Omental fat pad (tissue), 4 donors: ENCODE results near the gene BOD1. TPM values are rescaled to one million over a fixed set of nuclear protein-coding genes. Genes with fewer than 3 reads are reported as not detected.

Source experiments
- ATAC-seq: fragments of 150-250 bp; one replicate; pipeline ENCODE4 v1.9.1; 2016; ENCODE audit warnings: mild to moderate bottlenecking, moderate library complexity; ENCODE audit not compliant: low FRiP score
- DNase-seq: peaks from one replicate; pipeline ENCODE4 v3.0.0-alpha.2; 2019; ENCODE audit warnings: low spot score
- total RNA-seq, 4 donors: library from RNA; depleted of rRNA; stranded (reverse); fragments of >200 nt; gene quantifications; one replicate each; pipeline ENCODE4 v1.1.0, GENCODE V29; 2016
- TF ChIP-seq, protein P1 (sequence below), 3 donors: fragments of 450-650 bp; IDR thresholded peaks; one replicate each; pipeline ENCODE4 v1.5.1; 2016 to 2017; ENCODE audit warnings: antibody characterized with exemption in 3 of 3, mild to moderate bottlenecking in 3 of 3, moderate library complexity in 2 of 3

The BOD1 gene
- total RNA-seq, 4 donors from 2014 or later = 52.9 to 63.1 (median 57.8) TPM

- TF ChIP-seq, protein P1, sequence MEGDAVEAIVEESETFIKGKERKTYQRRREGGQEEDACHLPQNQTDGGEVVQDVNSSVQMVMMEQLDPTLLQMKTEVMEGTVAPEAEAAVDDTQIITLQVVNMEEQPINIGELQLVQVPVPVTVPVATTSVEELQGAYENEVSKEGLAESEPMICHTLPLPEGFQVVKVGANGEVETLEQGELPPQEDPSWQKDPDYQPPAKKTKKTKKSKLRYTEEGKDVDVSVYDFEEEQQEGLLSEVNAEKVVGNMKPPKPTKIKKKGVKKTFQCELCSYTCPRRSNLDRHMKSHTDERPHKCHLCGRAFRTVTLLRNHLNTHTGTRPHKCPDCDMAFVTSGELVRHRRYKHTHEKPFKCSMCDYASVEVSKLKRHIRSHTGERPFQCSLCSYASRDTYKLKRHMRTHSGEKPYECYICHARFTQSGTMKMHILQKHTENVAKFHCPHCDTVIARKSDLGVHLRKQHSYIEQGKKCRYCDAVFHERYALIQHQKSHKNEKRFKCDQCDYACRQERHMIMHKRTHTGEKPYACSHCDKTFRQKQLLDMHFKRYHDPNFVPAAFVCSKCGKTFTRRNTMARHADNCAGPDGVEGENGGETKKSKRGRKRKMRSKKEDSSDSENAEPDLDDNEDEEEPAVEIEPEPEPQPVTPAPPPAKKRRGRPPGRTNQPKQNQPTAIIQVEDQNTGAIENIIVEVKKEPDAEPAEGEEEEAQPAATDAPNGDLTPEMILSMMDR (IDR thresholded peaks at IDR 0.05) = no peak
- ATAC-seq (no peak), DNase-seq (no peak)
These were observed 4.3 kb upstream of the BOD1 start for GRCh38 chr5:173620784-173621183.

GRCh38 chr5:173618927-173619519, 2.6 kb upstream of the BOD1 start:
- TF ChIP-seq, protein P1 (IDR thresholded peaks at IDR 0.05) = peak in 2 of 3 donors; percentile 2 to 21
- ATAC-seq (no peak), DNase-seq (no peak)

DNA sequence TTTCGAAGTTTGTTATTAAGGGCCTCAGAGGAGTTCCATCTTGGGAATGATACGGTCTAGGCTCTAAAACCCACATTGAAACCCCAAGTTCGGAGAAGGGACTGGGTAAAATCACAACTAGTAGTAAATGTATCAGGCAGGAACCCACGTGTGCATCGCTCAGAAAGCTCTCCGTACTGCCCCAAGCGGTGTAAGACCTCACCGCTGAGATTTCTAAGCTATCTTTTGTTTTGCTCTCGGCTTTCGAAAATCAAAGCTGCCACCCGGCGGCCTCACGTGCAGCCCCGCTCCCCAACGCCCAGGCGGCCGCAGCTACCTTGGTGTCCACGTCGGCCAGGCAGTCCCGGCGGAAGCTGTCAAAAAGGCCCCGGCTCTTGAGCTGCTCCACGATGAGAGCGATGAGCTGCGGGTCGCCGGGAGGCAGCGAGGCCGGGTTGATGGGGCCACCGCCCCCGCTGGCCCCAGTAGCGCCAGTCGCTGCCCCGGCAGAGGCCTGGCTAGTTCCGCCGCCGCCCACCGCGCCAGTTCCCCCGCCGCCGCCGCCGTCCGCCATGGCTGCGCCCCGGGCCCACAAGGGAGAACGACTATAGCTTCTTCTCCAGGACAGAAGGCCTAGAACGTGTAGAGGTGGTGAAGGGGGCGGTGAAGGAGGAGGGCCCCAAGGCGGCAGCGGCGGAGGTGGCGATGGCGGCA, 420 bp downstream of the BOD1 start:
- TF ChIP-seq, protein P1 (IDR thresholded peaks at IDR 0.05) = peak in 1 of 3 donors; percentile 23
- ATAC-seq (peak; percentile 69), DNase-seq (peak; percentile 29)

DNA sequence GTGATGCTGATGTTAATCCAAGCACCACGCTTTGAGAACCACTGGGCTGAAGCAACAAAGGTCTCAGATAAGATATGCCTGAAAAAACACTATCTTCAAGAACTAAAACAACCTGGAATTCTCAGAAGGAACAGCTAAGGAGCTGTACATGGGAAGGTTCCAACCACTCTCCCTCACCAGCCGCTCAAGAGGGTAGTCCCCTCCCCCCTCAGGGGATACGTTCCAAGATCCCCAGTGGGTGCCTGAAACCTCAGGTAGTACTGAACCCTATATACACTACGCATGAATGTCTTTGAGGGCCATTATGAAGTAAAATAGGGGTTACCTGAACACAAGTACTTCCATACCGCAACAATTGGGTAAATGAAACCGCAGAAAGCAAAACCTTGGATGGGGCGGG, 1.9 kb downstream of the BOD1 start:
- no peak for DNase-seq
- TF ChIP-seq, protein P1 (IDR thresholded peaks at IDR 0.05) = no peak
- no peak for ATAC-seq

DNA sequence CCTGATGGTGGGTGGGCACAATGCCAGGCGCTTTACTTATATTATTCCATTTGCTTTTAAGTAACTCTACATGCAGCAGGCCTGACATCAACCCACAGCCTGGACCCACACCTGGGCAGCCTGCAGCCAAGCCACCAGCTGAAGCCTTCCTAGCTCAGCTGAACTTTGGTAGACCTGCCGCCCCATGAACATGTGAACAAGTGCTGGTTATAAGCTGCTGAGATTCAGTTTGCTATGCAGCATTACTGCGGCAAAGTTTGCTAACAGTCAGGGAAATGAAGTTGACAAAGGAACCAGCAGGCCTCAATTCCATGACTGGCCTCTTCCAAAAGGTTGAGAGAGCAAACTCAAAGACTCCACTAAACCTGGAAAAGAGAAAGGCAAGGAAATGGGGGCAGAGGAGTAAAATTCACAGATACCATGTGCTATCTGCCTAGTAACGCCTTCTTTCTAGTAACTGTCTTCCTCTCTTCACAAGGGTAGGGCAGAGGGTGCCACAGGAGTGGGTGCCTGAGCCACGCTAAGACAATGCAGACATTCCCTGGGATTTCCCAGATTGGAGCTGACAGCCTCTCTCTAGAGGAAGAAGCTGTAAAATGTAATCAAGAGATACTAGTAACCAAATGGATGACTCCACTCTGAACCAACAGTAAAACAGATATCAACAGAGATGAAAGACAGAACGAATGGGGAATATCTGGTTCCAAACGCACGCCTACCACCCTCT, 2.9 kb downstream of the BOD1 start:
- ATAC-seq (no peak), DNase-seq (no peak)
- TF ChIP-seq, protein P1 (IDR thresholded peaks at IDR 0.05) = no peak

- no peak for ATAC-seq
- no peak for DNase-seq
- TF ChIP-seq, protein P1 (IDR thresholded peaks at IDR 0.05) = no peak
These were observed 3.5 kb downstream of the BOD1 start for GRCh38 chr5:173612948-173613347.
